BLaER1 (cell line): Measurements from ENCODE around the gene CCDC144A.
A peak's percentile ranks its signal among the peaks of the same experiment; 100 is the strongest.
"Not testable (repeated sequence)": the region's sequence is repeated elsewhere in the genome, so short reads cannot be mapped to it uniquely, and the experiment has no call there.

Experiments used
- H3K27ac ChIP-seq: shearing (Covaris generic); formaldehyde crosslinking; 2 replicates; pipeline ENCODE4 v1.8.1; 2022
- H3K27me3 ChIP-seq: shearing (Covaris generic); formaldehyde crosslinking; 2 replicates; pipeline ENCODE4 v1.8.1; 2022
- H3K36me3 ChIP-seq: shearing (Covaris generic); formaldehyde crosslinking; 2 replicates; pipeline ENCODE4 v1.8.1; 2022
- H3K4me1 ChIP-seq: shearing (Covaris generic); formaldehyde crosslinking; 2 replicates; pipeline ENCODE4 v1.8.1; 2022
- H3K4me2 ChIP-seq: shearing (Covaris generic); formaldehyde crosslinking; 2 replicates; pipeline ENCODE4 v1.8.1; 2022
- H3K4me3 ChIP-seq: shearing (Covaris generic); formaldehyde crosslinking; 2 replicates; pipeline ENCODE4 v1.8.1; 2022
- H3K9ac ChIP-seq: shearing (Covaris generic); formaldehyde crosslinking; 2 replicates; pipeline ENCODE4 v1.8.1; 2022
- H3K9me3 ChIP-seq: shearing (Covaris generic); formaldehyde crosslinking; 2 replicates; pipeline ENCODE4 v1.8.1; 2022
- H4K20me1 ChIP-seq: shearing (Covaris generic); formaldehyde crosslinking; 2 replicates; pipeline ENCODE4 v1.8.1; 2022
- Cebpa-rat ChIP-seq: shearing (Covaris generic); IDR thresholded peaks from 2 replicates; pipeline ENCODE4 v1.8.1; 2022

The CCDC144A gene

GRCh38 chr17:16814439-16814838 lies 124.4 kb downstream of the CCDC144A start:
- Histone ChIP-seq H4K20me1 (no peaks in the 10 kb centered on the region), H3K36me3 (no peaks in the 10 kb centered on the region), H3K9ac (no peak overlapping the region), H3K27ac (no peak overlapping the region), H3K9me3 (no peaks in the 10 kb centered on the region), H3K27me3 (no peaks in the 10 kb centered on the region), H3K4me2 (peak overlapping the region; percentile 75), H3K4me1 (peaks cover 22% of the 10 kb centered on the region), H3K4me3 (no peak overlapping the region)
- TF ChIP-seq Cebpa-rat: no peak

DNA sequence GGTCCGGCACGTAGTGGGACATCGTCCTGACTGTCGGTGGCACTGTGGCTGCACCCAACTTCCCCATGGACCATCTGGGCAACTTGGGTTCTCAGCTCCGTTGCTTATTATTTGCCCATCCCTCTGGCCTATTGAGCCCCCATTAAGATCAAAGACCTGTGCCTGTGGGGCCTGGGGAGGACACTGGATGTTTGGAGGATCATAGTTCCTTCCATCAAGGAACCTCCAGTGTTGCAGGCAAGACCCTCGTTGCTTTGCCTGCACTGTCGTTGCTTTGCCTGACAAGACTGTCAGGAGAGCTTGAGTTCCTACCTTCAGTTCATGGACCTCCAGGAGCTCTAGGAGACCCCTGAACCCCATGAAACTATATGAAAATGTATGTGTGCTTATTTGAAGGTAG lies 127.2 kb downstream of the CCDC144A start:
- Histone ChIP-seq H3K4me3 (no peak overlapping the region), H3K9me3 (no peaks in the 10 kb centered on the region), H3K27ac (no peak overlapping the region), H3K27me3 (no peaks in the 10 kb centered on the region), H3K4me2 (no peak overlapping the region), H3K36me3 (no peaks in the 10 kb centered on the region), H3K4me1 (peaks cover 27% of the 10 kb centered on the region), H4K20me1 (no peaks in the 10 kb centered on the region), H3K9ac (no peak overlapping the region)
- no peak for TF ChIP-seq Cebpa-rat

DNA sequence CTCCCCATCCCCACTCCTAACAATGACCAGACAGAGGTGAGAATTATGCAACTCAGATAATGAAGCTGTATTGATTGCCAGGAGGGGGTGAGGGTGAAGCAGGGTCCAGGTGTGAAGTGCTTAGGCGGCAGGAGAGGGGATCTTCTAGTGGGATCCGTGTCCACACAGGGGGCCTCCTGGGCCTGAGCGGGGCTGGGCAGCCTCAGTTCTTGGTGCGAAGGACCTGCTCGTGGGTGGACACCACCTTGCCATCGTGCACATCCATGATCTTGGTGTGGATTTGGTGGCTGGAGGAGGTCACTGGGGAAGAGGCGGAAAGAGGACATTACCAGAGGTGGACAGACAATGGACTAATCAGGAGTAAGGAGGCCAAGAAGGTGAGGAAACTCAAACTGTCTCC lies 127.9 kb downstream of the CCDC144A start:
- H3K4me2 ChIP-seq, H3K9me3 ChIP-seq, H3K36me3 ChIP-seq, H3K27ac ChIP-seq, H3K4me3 ChIP-seq, H4K20me1 ChIP-seq, H3K9ac ChIP-seq, H3K27me3 ChIP-seq: not testable (repeated sequence)
- H3K4me1 ChIP-seq: peaks cover 27% of the 10 kb centered on the region

DNA sequence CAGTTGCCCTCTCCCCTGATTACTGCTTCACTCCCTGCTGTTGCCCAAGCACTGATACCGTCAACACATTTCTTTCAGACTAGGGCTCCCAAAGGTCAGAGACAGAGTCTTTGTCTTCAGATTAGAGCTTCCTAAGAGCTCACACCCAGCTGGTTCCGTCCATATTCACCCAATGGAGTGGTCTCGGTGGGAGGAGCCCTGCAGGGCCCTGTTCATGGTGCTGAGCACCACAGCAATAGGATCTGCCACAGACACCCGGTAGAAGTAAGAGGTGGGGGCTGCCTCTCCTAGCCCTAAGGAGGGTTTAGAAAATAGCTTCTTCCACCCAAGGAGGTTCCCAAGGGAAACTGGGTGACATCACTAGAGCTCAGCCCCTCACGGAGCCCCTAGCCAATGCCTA lies 128.3 kb downstream of the CCDC144A start:
- Histone ChIP-seq H3K27ac (no peak overlapping the region), H3K4me1 (peaks cover 27% of the 10 kb centered on the region), H3K4me2 (no peak overlapping the region), H3K27me3 (no peaks in the 10 kb centered on the region), H3K36me3 (no peaks in the 10 kb centered on the region), H3K4me3 (no peak overlapping the region), H3K9me3 (no peaks in the 10 kb centered on the region), H3K9ac (no peak overlapping the region), H4K20me1 (no peaks in the 10 kb centered on the region)
- TF ChIP-seq Cebpa-rat: no peak

DNA sequence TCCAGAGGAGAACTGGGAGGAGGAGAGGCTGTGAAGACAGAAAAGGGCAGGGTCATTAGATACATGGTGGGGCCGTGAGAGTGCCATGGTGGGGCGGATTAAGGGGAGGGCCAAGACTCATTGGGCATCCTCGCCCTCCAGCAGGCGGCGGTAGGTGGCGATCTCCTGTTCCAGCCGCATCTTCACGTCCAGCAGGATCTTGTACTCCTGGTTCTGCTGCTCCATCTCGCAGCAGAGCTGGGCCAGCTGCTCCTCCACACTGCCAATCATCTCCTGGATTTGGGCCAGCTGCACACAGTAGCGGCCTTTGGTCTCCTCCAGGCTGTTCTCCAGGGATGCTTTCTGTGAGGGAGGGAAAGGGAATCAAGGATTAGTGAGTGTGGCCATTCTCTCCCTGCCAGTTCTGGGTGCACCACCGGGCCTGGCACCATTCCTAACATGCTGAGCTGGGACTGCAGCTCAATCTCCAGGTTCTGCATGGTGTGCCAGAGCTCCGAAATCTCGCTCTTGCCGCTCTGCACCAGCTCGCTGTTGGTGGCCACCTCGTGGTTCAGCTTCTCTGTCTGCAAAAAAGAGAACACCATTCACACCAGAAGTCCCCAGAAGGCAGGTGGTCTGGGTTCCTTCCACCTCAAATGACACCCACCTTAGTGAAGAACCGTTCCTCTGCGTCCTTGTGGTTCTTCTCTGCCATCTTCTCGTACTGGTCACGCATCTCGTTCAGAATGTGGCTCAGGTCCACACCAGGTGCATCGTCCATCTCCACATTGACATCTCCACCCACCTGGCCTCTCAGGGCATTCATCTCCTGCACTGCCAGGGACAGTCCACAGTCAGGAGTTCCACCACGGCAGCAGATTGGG lies 129.0 kb downstream of the CCDC144A start:
- TF ChIP-seq Cebpa-rat: no peak
- Histone ChIP-seq H3K9me3 (no peaks in the 10 kb centered on the region), H3K4me1 (peaks cover 20% of the 10 kb centered on the region), H3K36me3 (no peaks in the 10 kb centered on the region), H3K4me2 (no peak overlapping the region), H3K27ac (no peak overlapping the region), H3K4me3 (no peak overlapping the region), H4K20me1 (no peaks in the 10 kb centered on the region), H3K9ac (no peak overlapping the region), H3K27me3 (no peaks in the 10 kb centered on the region)

DNA sequence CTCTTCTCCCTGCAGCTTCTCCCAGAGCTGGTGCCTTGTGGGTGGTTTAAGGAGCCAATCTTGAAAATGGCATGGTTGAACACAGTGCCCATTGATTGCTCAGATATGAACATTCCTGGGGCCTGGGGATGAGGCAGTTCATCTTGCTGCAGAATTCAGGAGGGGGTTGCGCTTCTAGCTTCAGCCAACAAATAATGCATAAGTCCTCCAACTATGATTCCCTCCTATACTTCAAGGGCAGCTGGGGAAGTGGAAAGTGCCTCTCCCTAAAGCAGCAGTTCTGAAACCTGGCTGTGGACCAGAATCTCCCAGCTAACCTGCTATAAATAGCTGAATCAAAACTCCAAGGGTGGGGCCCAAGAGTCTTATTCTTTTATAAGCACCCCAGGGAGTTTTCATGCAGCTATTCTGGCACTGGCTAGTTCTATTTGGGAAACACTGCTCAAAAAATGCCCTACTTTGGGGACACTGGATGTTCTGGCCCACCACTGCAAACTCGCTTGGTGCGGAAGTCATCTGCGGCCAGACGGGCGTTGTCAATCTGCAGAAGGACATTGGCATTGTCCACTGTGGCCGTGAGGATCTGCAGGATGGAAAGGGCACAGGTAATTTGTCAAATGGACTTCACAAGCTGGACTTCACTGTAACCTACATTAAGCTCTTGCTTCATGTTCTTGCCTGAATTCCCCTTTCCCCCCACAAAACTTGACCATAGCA lies 130.3 kb downstream of the CCDC144A start:
- H3K36me3 ChIP-seq: no peaks in the 10 kb centered on the region
- no peaks in the 10 kb centered on the region for H3K9me3 ChIP-seq
- no peaks in the 10 kb centered on the region for H3K27me3 ChIP-seq
- no peak overlapping the region for H3K4me3 ChIP-seq
- H4K20me1 ChIP-seq: no peaks in the 10 kb centered on the region
- peaks cover 8% of the 10 kb centered on the region; the same call in 1 of the 2 replicates for H3K4me1 ChIP-seq
- H3K9ac ChIP-seq: no peak overlapping the region
- TF ChIP-seq Cebpa-rat: no peak
- no peak overlapping the region for H3K27ac ChIP-seq
- peak overlapping the region; percentile 17; the same call in 1 of the 2 replicates for H3K4me2 ChIP-seq

DNA sequence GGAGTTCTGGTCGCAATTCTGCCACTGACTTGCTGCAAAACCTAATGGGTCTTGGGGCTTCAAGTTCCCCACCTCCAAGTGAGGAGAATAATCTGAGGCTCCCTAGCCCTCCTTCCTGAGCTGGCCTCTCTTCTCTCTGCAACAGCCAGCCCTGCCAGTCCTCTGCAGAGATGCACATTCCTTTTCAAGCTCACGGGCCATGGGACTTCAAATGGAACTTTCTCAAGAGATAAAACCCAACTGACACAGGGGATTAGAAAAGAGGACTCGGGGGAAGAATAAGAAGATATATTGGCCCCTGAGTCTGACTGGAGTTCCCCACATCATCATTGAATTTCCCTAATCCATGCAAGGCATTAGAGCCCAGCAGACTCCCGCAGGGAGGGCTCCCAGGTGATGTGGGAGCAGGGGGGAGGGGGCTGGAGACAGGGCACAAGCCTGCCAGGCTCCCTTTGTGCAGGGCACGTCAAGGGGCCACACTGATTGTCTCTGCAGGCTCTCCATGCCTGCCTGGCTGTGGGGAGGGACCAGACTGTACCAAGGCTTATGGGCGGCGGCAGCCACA lies 131.0 kb downstream of the CCDC144A start:
- H3K4me2 ChIP-seq: no peak overlapping the region
- H3K36me3 ChIP-seq: no peaks in the 10 kb centered on the region
- H3K4me3 ChIP-seq: no peak overlapping the region
- H3K4me1 ChIP-seq: peaks cover 6% of the 10 kb centered on the region; the same call in 1 of the 2 replicates
- no peak overlapping the region for H3K9ac ChIP-seq
- no peak overlapping the region for H3K27ac ChIP-seq
- no peaks in the 10 kb centered on the region for H4K20me1 ChIP-seq
- no peaks in the 10 kb centered on the region for H3K9me3 ChIP-seq
- no peak for TF ChIP-seq Cebpa-rat
- no peaks in the 10 kb centered on the region for H3K27me3 ChIP-seq

DNA sequence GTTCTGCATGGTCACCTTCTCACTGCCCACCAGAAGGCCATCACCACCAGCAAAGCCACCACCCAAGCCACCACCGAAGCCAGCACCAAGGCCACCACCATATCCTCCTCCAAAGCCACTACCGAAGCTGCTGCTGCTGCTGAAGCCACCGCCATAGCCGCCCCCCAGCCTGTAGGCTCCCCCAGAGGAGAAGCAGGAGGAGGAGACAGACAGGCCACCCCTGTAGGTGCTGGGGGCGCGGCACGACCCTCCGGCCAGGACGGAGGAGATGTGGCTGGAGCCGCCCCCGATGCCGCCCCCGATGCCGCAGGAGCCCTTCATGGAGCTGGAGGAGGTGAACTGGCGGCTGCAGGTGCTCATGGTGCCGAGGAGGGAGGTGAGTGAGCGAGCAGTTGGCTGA lies 132.1 kb downstream of the CCDC144A start:
- H3K27ac ChIP-seq, H3K4me2 ChIP-seq, H3K27me3 ChIP-seq, H3K9me3 ChIP-seq, H3K4me1 ChIP-seq, H3K36me3 ChIP-seq, H4K20me1 ChIP-seq, H3K4me3 ChIP-seq, H3K9ac ChIP-seq: not testable (repeated sequence)

DNA sequence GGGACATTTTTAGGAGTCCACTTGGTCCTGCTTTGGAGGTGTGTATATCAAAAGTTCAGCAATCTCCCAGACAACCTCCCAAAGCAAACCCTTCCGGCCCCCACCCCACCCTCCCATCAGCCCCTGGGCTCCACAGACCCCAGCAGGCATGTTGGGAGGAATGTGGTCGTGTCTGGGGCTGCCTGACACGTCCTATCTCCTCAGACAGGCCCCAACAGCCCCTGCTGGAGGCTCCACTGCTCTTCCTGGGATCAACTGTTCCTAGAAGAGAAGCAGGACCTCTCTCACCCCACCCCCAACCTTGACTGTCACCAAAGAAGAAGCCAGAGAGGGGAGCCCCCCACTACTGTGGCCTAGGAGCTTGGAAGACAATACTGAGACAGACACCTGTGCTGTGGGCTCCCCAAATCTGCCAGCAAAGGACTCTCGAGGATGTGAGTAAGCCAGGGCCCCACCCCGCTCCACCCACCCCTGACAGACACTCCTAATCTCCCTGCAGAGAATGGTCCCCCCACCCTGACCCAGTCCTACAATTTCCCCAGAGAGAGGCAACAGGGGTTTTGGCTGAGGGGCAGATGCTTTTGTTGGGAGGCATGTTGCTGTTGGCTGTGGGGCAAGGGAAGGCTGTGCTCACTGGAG lies 133.8 kb downstream of the CCDC144A start:
- not testable (repeated sequence) for H3K36me3 ChIP-seq, H3K4me2 ChIP-seq, H4K20me1 ChIP-seq, H3K9me3 ChIP-seq, H3K4me1 ChIP-seq, H3K4me3 ChIP-seq, H3K9ac ChIP-seq, H3K27me3 ChIP-seq, H3K27ac ChIP-seq
